ENCODE data around the gene CCT4. TPM values are rescaled to one million over a fixed set of nuclear protein-coding genes. Genes with fewer than 3 reads are reported as not detected.
"Not testable (repeated sequence)": the region's sequence is repeated elsewhere in the genome, so short reads cannot be mapped to it uniquely, and the experiment has no call there.

Gene CCT4
- total and polyA plus RNA-seq, 4 donors = 48.3 to 120 (median 92.6) TPM

DNA sequence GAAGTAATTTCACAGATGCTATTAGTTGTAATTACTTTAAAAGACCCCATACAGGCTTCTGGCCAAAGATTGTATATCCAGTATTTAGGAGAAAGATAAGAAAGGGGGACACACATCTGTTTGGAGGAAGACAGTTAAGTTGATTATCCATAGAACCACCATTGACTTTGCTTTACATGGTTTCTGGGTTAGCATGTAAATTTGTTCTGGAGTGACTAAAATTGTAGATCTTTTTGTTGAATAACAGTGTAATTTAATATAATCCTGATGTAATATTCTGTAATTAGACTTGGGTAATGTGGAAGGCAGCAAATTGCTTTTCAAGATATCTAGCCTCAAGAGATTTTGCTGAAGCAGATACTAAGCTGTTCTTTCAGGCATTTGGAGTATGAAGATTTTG lies 34.3 kb upstream of the CCT4 start:
- H3K27me3 ChIP-seq (ENCODE audit: control insufficient read depth in 3 of 3, insufficient read depth in 3 of 3, low read length in 2 of 3) = no peaks in the 10 kb centered on the region
- DNase-seq = no peak
- no peak overlapping the region for H3K9ac ChIP-seq (ENCODE audit: insufficient read depth in 1 of 2, low read length in 2 of 2)
- no peaks in the 10 kb centered on the region for H3K9me3 ChIP-seq (ENCODE audit: control insufficient read depth in 4 of 4, insufficient read depth in 3 of 4, low read length in 3 of 4)
- ATAC-seq (ENCODE audit: insufficient read depth, low FRiP score) = no peak
- H3K4me3 ChIP-seq = no peak overlapping the region
- peaks cover 0 to 5% (median 0%) of the 10 kb centered on the region in 4 donors for H3K36me3 ChIP-seq (ENCODE audit: control insufficient read depth in 4 of 4, insufficient read depth in 4 of 4, low read length in 4 of 4)
- H3K4me1 ChIP-seq (ENCODE audit: control insufficient read depth in 5 of 5, insufficient read depth in 5 of 5, low read length in 5 of 5) = peaks cover 0 to 2% (median 0%) of the 10 kb centered on the region in 5 donors
- TF ChIP-seq, protein P1, sequence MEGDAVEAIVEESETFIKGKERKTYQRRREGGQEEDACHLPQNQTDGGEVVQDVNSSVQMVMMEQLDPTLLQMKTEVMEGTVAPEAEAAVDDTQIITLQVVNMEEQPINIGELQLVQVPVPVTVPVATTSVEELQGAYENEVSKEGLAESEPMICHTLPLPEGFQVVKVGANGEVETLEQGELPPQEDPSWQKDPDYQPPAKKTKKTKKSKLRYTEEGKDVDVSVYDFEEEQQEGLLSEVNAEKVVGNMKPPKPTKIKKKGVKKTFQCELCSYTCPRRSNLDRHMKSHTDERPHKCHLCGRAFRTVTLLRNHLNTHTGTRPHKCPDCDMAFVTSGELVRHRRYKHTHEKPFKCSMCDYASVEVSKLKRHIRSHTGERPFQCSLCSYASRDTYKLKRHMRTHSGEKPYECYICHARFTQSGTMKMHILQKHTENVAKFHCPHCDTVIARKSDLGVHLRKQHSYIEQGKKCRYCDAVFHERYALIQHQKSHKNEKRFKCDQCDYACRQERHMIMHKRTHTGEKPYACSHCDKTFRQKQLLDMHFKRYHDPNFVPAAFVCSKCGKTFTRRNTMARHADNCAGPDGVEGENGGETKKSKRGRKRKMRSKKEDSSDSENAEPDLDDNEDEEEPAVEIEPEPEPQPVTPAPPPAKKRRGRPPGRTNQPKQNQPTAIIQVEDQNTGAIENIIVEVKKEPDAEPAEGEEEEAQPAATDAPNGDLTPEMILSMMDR (IDR thresholded peaks at IDR 0.05; ENCODE audit: control extremely low read depth, extremely low read depth) = no peak
- H3K27ac ChIP-seq (ENCODE audit: low read depth in 1 of 2, low read length in 1 of 2) = no peak overlapping the region

DNA sequence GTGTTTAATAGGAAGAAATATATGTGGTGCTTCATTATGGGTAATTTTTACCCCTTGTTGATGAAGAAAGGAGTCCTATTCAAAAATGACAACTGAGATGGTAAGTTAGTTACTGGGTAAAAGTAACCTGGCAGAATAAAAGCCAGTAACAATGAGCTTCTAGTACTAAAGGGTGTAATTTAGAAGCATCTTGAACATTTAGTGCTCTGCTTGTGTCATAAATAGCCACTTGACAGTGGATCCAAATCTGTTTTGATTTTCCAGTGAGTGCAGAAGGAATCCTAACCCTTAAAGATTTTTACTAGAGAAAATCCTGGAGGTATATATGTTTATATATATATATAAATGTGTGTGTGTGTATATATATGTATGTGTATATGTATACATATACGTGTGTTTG lies 32.1 kb upstream of the CCT4 start:
- no peak overlapping the region for H3K9ac ChIP-seq (ENCODE audit: insufficient read depth in 1 of 2, low read length in 2 of 2)
- H3K36me3 ChIP-seq (ENCODE audit: control insufficient read depth in 4 of 4, insufficient read depth in 4 of 4, low read length in 4 of 4) = peaks cover 0 to 5% (median 0%) of the 10 kb centered on the region in 4 donors
- no peaks in the 10 kb centered on the region for H3K27me3 ChIP-seq (ENCODE audit: control insufficient read depth in 3 of 3, insufficient read depth in 3 of 3, low read length in 2 of 3)
- TF ChIP-seq, protein P1 (IDR thresholded peaks at IDR 0.05; ENCODE audit: control extremely low read depth, extremely low read depth) = no peak
- no peak overlapping the region for H3K27ac ChIP-seq (ENCODE audit: low read depth in 1 of 2, low read length in 1 of 2)
- ATAC-seq (ENCODE audit: insufficient read depth, low FRiP score) (no peak), DNase-seq (no peak)
- H3K9me3 ChIP-seq (ENCODE audit: control insufficient read depth in 4 of 4, insufficient read depth in 3 of 4, low read length in 3 of 4) = no peaks in the 10 kb centered on the region
- no peak overlapping the region for H3K4me3 ChIP-seq
- H3K4me1 ChIP-seq (ENCODE audit: control insufficient read depth in 5 of 5, insufficient read depth in 5 of 5, low read length in 5 of 5) = peaks cover 0 to 2% (median 0%) of the 10 kb centered on the region in 5 donors
- WGBS, 2 donors = 89 to 94% methylated on average over 1 of the region's 1 CpG

DNA sequence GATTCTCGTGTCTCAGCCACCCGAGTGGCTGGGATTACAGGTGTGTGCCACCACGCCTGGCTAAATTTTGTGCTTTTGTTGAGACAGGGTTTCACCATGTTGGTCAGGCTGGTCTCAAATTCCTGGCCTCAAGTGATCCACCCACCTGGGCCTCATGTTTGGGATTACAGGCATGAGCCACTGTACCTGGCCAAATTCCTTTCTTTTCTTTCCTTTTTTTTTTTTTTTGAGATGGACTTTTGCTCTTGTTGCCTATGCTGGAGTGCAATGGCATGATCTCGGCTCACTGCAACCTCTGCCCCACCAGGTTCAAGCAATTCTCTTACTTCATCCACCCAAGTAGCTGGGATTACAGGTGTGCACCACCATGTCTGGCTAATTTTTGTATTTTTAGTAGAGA lies 26.3 kb upstream of the CCT4 start:
- DNase-seq; H3K27me3 ChIP-seq (ENCODE audit: control insufficient read depth in 3 of 3, insufficient read depth in 3 of 3, low read length in 2 of 3); H3K27ac ChIP-seq (ENCODE audit: low read depth in 1 of 2, low read length in 1 of 2); H3K4me1 ChIP-seq (ENCODE audit: control insufficient read depth in 5 of 5, insufficient read depth in 5 of 5, low read length in 5 of 5); H3K9ac ChIP-seq (ENCODE audit: insufficient read depth in 1 of 2, low read length in 2 of 2); H3K36me3 ChIP-seq (ENCODE audit: control insufficient read depth in 4 of 4, insufficient read depth in 4 of 4, low read length in 4 of 4); H3K4me3 ChIP-seq; ATAC-seq (ENCODE audit: insufficient read depth, low FRiP score); H3K9me3 ChIP-seq (ENCODE audit: control insufficient read depth in 4 of 4, insufficient read depth in 3 of 4, low read length in 3 of 4): not testable (repeated sequence)
- 92 to 96% methylated on average over 4 of the region's 4 CpGs for WGBS, 2 donors

DNA sequence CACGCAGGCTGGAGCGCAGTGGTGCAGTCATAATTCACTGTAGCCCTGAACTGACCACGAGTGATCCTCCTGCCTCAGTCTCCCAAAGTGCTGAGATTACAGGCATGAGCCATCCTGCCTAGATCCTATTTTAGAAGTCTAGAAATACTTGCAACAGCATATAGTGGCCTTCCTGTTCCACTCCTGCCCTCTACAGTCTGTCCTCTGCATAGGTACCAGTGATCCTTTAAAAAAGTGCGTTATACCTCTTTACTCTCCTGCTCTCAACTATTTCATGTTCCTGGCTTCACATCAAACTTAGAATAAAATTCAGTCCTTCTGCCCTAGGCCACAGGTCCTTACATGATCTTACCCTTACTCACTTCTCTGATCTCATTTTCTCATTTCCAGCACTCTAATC lies 23.1 kb upstream of the CCT4 start:
- no peaks in the 10 kb centered on the region for H3K27me3 ChIP-seq (ENCODE audit: control insufficient read depth in 3 of 3, insufficient read depth in 3 of 3, low read length in 2 of 3)
- ATAC-seq (ENCODE audit: insufficient read depth, low FRiP score) = no peak

More for the DNA sequence above, 23.1 kb upstream of the CCT4 start:
- Histone ChIP-seq H3K9ac (ENCODE audit: insufficient read depth in 1 of 2, low read length in 2 of 2) (no peak overlapping the region), H3K9me3 (ENCODE audit: control insufficient read depth in 4 of 4, insufficient read depth in 3 of 4, low read length in 3 of 4) (no peaks in the 10 kb centered on the region), H3K27ac (ENCODE audit: low read depth in 1 of 2, low read length in 1 of 2) (no peak overlapping the region), H3K36me3 (ENCODE audit: control insufficient read depth in 4 of 4, insufficient read depth in 4 of 4, low read length in 4 of 4) (peaks cover 0 to 3% (median under 1%) of the 10 kb centered on the region in 4 donors), H3K4me1 (ENCODE audit: control insufficient read depth in 5 of 5, insufficient read depth in 5 of 5, low read length in 5 of 5) (peaks cover 0 to 4% (median 2%) of the 10 kb centered on the region in 5 donors), H3K4me3 (no peak overlapping the region)
- no peak for DNase-seq
- 95 to 100% methylated on average over 4 of the region's 4 CpGs for WGBS, 2 donors
- TF ChIP-seq, protein P1 (IDR thresholded peaks at IDR 0.05; ENCODE audit: control extremely low read depth, extremely low read depth) = no peak

Measured in lung (tissue), 12 donors.